IPS-18c (cell line): Measurements from ENCODE around the gene POMGNT1.

Experiments used
- H3K4me3 ChIP-seq: 2 replicates; pipeline ENCODE4 v1.7.0; 2013; ENCODE audit warnings: low read depth, mild to moderate bottlenecking, low read length, moderate library complexity; ENCODE audit not compliant: insufficient read depth
- H3K9me3 ChIP-seq: one replicate; pipeline ENCODE4 v1.6.1; 2013; ENCODE audit warnings: mild to moderate bottlenecking, low read length, moderate library complexity; ENCODE audit not compliant: control insufficient read depth, insufficient read depth

Gene POMGNT1

DNA sequence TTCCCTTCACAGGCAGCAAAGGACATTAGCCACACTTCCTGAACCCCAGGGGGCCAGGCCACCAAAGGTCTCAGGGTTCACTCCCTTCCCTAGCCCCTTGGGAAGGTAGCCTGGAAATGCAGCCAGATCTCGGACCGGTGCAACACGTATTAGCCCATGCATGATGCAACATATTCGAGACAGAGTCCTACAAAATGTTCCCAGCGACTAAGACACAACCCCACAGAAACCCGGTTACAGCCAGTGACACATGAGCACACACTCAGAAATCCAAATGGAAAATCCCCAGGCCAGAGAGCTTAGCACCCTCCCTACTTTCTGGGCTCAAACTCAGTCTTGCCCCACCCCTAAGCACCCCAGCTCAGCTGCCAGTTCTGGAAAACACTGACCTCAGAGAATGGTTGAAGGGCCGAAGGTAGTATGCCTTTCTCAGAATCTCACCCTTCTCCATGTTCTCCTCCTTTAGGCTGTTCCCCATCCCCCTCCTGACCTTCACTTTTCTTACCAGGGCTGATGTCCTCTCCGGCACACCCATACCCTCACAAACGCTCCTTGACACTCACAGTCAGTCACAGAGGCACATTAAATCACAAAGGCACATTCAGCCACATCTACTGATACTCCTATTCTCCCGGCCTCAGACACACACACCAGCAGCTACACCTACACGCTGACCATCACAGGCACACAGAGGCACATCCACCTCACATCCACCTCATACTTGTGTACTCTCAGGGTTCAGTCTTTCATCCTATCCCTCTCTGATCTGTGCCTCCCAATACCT, 23.6 kb downstream of the POMGNT1 start, which contains the start of gene TSPAN1:
Gene TSPAN1, plus strand, starts transcription at position 640 of the 784 bp plus-strand sequence. CDS start 6,021 bp downstream, outside the sequence.
- H3K4me3 ChIP-seq, result no peak within 1 kb of the TSS

DNA sequence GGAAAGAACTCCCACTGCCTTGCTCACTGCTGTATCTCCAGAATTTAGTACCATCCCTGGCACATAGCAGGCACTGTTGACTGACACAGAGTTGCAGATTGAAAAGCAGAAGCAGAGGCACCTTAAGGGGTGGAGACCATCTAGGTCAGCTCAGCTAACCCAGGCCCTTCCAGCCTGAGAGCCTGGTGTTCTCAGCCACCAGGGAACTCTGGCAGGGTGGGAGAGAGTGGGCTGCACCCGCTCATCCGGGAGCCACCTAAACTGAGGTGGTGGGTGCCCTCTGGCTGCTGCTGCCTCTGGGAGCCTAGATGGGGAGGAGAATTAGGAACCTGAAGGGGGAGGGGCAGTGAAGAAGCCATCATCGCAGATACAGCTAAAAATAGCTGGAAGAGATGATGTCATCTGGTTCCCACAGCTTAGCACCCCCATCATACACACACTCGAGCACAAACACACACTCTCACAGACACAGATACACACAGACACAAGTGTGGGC, 24.8 kb downstream of the POMGNT1 start:
- Histone ChIP-seq H3K9me3 (no peaks in the 10 kb centered on the region), H3K4me3 (no peak overlapping the region)

More for the DNA sequence above, 23.6 kb downstream of the POMGNT1 start, which contains the start of gene TSPAN1:
- no peaks in the 10 kb centered on the region for H3K9me3 ChIP-seq

DNA sequence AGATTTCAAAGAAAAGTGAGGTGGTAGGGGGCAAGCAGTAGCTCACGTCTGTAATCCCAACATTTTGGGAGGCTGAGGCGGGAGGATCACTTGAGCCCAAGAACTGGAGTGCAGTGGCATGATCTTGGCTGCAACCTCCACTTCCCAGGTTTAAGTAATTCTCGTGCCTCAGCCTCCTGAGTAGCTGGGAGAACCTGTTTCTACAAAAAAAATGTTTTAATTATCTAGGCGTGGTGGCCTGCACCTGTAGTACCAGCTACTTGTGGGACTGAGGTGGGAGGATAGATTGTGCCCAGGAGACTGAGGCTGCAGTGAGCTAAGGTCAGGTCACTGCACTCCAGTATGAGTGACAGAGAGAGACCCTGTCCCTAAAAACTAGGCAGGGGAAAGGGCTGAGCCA, 25.9 kb downstream of the POMGNT1 start:
- Histone ChIP-seq H3K4me3 (no peak overlapping the region), H3K9me3 (no peaks in the 10 kb centered on the region)

DNA sequence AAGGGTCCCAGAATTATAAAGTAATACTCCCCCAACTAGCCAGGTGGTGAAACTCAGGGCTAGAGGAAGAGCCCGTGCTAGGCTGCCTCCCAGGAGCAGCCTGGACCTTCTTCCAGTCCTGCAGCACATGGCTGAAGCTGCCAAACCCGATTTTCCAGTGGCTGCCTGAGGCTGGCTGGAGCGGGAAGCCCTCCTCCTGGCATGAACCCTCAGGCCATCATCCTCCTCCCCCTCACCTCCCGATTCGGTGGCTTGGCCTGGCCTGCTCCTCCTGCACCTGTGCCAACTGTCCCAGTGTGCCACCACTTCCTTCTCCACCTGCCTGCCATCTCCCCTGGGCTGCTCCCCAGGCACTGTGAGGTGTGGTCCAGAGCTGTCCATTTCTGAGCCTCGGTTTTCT, 26.4 kb downstream of the POMGNT1 start:
- H3K4me3 ChIP-seq, result no peak overlapping the region

DNA sequence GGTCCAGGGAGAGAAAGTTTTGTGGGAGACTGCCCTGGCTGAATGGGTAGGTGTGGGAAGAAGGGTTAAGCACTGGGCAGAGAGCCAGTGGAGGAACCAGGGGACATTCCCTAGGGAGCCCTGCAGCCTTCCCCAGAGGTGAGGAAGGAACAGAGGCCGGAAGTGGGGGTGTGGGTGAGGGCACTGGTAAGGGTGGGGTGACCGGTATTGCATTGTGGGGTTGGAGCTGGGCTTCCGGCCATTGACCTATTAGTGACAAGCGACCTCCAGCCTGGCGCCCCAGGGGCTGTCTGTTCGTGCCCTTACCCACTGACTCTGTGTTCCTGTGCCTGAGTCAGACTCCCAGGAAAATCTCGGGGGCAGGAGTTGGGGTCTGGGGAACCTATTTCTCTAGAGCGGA, 26.9 kb downstream of the POMGNT1 start:
- no peaks in the 10 kb centered on the region for H3K9me3 ChIP-seq
- no peak overlapping the region for H3K4me3 ChIP-seq

More for the DNA sequence above, 26.4 kb downstream of the POMGNT1 start:
- no peaks in the 10 kb centered on the region for H3K9me3 ChIP-seq

DNA sequence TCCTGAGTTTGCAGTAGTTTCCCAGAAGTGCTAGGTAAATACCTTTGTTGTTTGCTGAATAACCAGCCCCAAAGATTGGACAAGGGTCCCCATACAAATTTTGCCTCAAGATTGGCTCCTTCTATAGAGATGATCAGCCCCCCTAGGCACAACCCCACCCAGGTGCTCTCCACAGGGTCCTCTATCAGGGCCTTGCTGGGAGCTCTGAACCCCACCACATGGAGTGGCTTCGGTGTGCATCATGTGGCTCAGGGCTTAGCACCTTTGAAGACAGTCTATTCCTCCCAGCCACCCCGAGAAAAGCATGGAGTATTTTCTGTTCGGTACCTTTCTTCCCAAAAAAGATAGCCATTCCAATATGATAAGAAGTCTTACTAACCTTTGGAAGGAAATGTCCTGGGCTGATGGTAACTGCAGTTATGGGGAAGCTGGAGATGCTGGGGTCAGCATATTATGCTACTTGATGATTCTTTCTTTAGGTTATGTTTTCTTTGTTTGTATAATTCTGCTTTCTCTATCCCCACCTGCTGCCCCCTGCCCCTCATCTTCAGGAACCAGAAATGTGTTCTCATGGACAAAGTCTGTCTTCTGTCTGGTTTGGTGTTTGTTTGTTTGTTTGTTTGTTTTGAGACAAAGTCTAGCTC, 28.3 kb downstream of the POMGNT1 start:
- Histone ChIP-seq H3K4me3 (no peak overlapping the region), H3K9me3 (no peaks in the 10 kb centered on the region)

DNA sequence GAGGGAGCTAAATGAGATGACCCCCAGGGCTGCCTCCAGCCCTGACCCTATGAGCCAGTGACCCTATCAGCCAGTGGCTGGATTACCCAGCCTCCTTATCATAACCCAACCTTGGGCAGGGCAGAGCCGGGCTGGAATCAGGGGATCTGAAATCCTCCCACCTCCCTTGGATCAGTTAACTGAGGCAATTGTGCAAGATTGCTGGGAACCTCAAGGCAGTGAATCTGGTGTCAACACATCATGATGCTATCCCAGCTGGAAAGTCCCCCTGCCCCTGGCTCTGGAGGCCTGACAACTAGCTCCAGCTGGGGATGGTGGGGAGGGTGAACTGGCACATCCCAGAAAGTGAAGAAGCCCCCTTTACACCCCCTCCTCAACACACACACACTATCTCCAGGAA, 29.8 kb downstream of the POMGNT1 start:
- Histone ChIP-seq H3K4me3 (no peak overlapping the region), H3K9me3 (no peaks in the 10 kb centered on the region)

DNA sequence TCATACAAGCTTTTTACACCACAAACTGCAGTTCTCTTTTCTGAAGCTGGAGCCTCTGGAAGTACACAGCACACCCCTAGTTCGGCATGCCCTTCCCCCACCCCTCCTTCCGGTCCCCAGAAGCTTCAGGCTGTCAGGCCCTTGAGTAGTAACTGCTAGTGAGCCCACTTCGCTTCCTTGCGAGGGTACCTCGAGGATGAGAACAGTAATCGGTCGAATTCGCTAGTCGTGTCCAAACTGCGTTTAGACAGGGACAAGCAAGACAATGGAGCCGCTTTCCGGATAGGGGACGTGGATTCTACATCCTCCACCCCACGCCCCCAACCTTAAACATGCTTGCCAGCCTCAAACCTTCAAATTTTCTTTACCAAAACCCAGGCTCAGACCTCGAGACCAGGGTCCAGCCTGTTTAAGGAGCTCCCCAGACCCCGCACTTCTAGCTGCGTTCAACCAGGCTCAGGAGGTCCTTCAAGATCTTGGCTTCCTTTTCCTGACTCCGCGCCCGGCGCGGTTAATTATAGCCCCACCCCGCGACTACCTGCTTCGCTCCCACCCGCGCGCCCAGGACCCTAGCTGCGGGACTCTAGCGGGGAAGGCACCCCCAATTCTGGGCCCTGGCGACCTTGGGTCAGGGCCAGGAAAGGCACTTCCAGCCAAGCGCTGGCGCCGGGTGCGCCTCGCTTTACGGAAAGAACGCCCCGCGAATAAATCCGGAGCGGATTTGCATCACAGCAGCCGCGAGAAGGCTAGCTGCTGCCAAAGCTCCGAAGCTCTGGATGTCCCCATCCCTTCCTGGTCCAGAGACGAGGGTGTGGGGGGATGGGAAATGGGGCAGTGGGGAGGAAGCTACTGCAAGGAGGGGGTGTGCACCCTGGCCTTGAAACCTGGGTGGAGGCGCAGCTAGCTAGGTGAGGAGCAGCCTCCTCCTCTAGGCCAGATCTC, 31.4 kb downstream of the POMGNT1 start:
- H3K9me3 ChIP-seq, result no peaks in the 10 kb centered on the region
- peak overlapping the region; percentile 16; the same call in 1 of the 2 replicates for H3K4me3 ChIP-seq

DNA sequence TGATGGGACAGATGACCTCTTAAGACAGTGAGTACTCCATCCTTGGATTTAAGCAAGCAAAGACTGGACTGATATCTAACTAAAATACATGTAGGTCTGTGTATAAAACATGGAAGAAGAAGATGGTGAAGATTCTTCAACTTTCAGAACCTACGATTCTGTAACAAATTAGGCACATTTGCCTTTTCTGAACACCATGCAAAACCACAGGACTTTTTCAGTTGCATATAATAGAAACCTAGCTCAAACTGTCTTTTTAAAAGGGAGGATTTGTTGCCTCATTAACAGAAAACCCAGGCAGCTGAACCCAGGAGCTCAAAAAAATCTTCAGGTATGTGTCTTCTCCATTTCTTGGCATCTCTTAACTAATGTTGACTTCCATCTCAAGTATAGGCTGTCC, 38.0 kb downstream of the POMGNT1 start:
- Histone ChIP-seq H3K9me3 (no peaks in the 10 kb centered on the region), H3K4me3 (no peak overlapping the region)

DNA sequence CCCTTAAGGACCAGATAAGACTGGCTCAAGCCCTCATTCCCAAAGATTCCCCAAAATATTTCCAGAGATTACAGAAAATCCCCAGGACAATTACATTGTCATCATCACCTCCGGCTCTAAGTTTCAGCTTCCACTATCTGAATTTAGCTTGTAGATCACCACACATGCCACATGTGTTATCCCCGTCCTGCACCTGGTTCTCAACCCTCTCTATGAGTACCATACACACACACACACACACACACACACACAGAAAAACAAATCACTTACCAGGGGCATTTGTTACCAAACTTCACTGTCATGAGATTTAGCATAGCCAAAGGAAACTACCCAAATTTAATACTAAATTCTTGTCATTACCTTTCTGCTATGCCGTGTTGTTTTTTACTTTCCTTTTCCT, 38.7 kb downstream of the POMGNT1 start:
- no peak overlapping the region for H3K4me3 ChIP-seq
- H3K9me3 ChIP-seq, result no peaks in the 10 kb centered on the region

DNA sequence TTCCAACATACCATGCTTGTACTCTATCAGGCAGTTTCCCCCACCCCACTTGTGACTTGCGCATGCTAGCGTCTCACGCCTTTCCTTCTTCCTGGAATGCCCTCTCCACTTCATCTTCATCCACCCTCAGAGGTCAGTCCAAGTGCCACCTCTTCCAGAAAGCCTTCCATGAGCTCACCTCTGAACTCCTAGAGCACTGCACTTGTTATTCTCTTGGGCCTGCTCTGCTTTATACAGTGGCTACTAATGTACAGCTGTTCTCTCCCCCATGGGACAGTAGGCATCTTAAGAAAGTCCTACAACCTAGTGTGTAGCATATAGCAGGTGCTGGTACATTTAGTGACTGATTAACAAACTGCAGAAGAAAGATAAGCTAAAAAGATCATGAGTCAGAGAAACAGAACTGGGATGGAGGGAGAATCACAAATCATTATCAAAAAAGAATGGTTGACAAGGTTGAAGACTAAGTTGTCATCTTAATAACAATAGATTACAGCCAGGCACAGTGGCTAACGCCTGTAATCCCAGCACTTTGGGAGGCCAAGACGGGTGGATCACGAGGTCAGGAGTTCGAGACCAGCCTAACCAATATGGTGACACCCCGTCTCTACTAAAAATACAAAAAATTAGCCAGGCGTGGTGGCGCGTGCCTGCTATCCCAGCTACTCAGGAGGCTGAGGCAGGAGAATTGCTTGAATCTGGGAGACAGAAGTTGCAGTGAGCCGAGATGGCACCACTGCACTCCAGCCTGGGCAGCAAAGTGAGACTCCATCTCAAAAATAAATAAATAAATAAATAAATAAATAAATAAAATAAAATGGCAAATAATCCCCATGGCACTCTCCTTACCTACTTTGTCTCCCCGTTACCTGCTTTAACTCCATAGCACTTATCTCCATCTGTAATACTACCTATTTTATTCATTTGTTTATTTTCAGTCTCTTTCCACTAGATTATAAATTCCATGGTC, 39.6 kb downstream of the POMGNT1 start:
- no peaks in the 10 kb centered on the region for H3K9me3 ChIP-seq
- no peak overlapping the region for H3K4me3 ChIP-seq

DNA sequence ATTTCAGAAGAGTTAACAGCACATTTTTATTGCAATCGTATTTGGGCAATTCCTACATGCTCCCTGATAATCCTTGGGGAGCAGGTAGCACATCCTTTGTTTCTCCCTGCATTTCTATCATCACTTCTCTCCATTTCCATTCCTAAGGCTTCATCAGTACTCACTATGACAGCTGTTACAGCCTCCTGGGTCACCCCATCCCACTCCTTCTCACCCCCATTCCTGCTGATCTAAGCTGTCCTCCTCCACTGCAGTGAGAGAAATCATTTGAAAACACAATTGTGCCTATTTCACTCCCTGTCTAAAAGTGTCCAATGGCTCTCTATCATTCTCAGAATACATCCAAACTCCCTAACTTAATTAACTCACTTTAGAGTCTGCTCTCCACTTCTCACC, 40.3 kb downstream of the POMGNT1 start:
- no peak overlapping the region for H3K4me3 ChIP-seq
- no peaks in the 10 kb centered on the region for H3K9me3 ChIP-seq

DNA sequence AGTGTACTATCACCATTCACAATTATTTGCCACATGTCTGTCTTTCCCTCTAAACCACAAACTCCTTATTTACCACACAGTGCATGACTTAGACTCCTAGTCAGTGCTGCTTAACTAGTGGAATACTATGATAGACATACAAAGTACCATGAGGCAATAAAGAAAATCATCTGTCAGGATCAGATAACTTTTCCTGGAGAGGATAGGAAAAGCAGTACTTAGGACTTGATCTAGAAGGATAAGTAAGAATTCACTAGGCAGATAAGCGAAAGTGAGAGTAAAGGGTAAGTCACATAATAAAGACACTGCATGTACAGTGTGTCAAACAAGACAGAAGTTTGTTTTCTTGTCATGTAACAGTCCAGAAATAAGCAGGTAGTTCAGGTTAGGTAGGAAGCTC, 44.5 kb downstream of the POMGNT1 start:
- no peaks in the 10 kb centered on the region for H3K9me3 ChIP-seq
- no peak overlapping the region for H3K4me3 ChIP-seq

DNA sequence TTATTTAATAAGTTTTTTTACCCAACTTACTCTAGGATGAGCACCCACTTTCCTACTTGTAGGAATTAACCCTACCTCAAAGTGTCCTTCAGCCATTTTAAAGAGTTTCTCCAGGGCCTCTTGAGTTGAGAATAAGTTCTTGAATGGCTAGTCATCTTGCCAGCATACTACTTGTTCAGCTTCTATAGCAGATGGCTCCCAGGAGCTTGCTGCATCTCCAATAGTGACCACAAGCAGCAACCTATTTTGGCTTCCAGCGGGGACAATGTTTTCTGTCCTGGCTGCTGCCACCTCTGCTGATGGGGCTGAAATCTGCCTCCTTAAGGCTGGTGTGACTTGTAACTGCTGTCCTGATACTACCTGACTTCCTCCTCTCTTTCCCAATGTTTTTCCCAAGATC, 45.0 kb downstream of the POMGNT1 start:
- H3K4me3 ChIP-seq, result no peak overlapping the region
- H3K9me3 ChIP-seq, result no peaks in the 10 kb centered on the region

DNA sequence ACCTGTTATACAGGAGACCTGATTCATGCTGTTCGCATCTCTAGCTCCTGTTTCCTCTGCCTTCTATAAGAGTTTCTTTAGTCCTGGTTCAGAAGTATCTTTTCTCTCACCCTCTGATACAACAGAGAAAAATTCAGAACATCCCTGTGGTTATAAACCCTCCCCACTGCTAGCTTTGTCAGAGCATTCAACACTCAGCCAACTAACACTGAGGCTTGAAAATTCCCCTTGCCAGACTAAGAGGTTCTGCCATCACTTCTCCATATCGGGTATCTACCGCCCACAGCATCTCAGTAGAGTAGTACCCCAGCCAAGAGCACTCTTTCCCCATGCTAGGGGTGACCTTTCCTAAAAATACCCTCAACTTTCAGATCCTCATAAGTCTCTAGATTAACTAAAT, 46.2 kb downstream of the POMGNT1 start:
- no peak overlapping the region for H3K4me3 ChIP-seq
- H3K9me3 ChIP-seq, result no peaks in the 10 kb centered on the region

DNA sequence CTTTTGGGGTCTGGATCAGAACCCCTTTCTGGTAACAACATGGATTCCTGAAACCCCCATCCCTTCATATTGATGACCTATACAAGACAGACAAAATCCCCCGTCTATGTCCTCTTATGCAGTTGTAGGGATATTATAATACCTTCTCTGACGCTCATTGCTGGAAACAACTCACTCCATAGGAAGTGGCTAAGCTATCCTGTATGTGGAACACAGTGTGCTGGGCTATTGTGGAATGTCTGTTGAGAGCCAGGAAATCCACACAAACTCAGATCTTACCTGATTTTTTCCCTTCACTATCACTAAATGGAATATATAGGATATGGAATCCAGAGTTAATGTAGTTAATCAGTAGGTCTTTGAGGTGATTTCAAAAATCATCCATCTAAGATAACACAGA, 48.1 kb downstream of the POMGNT1 start:
- Histone ChIP-seq H3K4me3 (no peak overlapping the region), H3K9me3 (no peaks in the 10 kb centered on the region)
